ENCODE results near the gene DCAF11.

The DCAF11 gene

DNA sequence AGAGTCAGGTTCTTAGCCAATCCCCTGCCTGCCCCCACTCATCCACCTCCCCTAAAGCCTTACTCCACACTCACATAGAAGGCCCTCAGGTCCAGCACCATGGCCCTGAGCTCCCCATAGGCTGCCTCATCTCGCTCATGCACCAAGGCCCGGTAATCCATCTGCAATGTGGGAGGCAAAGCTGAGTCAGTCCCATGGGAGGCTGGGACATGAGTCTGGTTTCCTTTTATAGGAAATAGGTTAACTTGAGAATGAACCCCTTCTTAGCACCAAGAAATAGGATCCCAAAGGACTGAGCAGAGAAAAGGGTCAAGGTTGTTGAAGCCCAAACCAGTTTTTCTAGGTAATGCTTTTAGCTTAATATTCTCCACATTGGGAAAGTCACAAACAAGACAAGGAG is 28.9 kb downstream of the DCAF11 start:
- no peak overlapping the region for H3K4me3 ChIP-seq (ENCODE audit: low read depth, low read length)
- no peaks in the 10 kb centered on the region for H3K9me3 ChIP-seq (ENCODE audit: control insufficient read depth, insufficient read depth, low read depth, low read length)
- peaks cover 12 to 36% of the 10 kb centered on the region in 2 experiments for H3K36me3 ChIP-seq (ENCODE audit: control insufficient read depth in 2 of 2, insufficient read depth in 1 of 2, low read length in 2 of 2)
- H3K27ac ChIP-seq (ENCODE audit: extremely low read depth, low read depth, low read length), result no peak overlapping the region
- ChIA-PET CTCF (interaction anchor here (1.5 kb wide), 1 partner anchor 18 kb away, joined by 4 read pairs; the partner anchor contains the start of gene IRF9), POLR2A (interaction anchor here (0.8 kb wide), 1 partner anchor 29 kb away, joined by 4 read pairs; the partner anchor contains the start of genes DCAF11 and NRL)
- TF ChIP-seq GLIS1 (tag by site-specific recombination; IDR thresholded peaks at IDR 0.05) (peak; percentile 70), ZNF488 (tag by site-specific recombination; IDR thresholded peaks at IDR 0.05) (no peak)
- H3K4me1 ChIP-seq (ENCODE audit: control insufficient read depth, insufficient read depth, low read length), result peaks cover 12% of the 10 kb centered on the region

DNA sequence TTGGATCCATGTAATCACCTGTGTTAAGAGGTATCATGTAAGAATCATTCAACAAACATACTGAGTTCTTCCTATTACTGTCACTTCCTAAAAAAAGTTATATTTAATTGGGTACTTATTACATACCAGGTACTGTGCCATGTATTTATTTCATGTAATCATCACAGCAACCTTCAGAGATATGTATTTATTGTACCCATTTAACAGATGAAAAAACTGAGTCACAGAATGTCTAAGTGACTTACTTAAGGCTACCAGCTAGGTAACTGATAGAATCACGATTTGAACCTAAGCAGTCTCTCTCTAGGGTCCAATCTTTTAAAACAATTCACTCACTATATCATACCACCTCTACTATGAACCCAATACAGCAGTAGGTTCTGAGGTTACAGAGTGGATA is 29.9 kb downstream of the DCAF11 start:
- no peak for TF ChIP-seq ZNF221 (tag by site-specific recombination; IDR thresholded peaks at IDR 0.05; ENCODE audit: borderline replicate concordance)
- TF ChIP-seq ZNF837 (tag by site-specific recombination; IDR thresholded peaks at IDR 0.05), result no peak
- no peak for TF ChIP-seq ZNF433 (tag by site-specific recombination; IDR thresholded peaks at IDR 0.05; ENCODE audit: low read depth)

GRCh38 chr14:24145219-24145618 is 30.6 kb downstream of the DCAF11 start:
- no peak overlapping the region for H3K27ac ChIP-seq (ENCODE audit: extremely low read depth, low read depth, low read length)
- CTCF ChIA-PET, result interaction anchor here (0.6 to 1.4 kb wide), 3 partner anchors 8 to 132 kb away, joined by 3 to 5 read pairs (median 5); no protein-coding TSS in a partner anchor
- no peaks in the 10 kb centered on the region for H3K9me3 ChIP-seq (ENCODE audit: control insufficient read depth, insufficient read depth, low read depth, low read length)
- H3K36me3 ChIP-seq (ENCODE audit: control insufficient read depth in 2 of 2, insufficient read depth in 1 of 2, low read length in 2 of 2), result peaks cover 12 to 40% of the 10 kb centered on the region in 2 experiments
- H3K4me3 ChIP-seq (ENCODE audit: low read depth, low read length), result no peak overlapping the region
- POLR2A ChIA-PET, result interaction anchor here (0.5 to 3.8 kb wide), 8 partner anchors 8 to 51 kb away, joined by 3 to 79 read pairs (median 18); partner anchors contain the start of genes DCAF11, IRF9, NRL and PCK2
- peaks cover 8% of the 10 kb centered on the region for H3K4me1 ChIP-seq (ENCODE audit: control insufficient read depth, insufficient read depth, low read length)
- TF ChIP-seq, protein P1, sequence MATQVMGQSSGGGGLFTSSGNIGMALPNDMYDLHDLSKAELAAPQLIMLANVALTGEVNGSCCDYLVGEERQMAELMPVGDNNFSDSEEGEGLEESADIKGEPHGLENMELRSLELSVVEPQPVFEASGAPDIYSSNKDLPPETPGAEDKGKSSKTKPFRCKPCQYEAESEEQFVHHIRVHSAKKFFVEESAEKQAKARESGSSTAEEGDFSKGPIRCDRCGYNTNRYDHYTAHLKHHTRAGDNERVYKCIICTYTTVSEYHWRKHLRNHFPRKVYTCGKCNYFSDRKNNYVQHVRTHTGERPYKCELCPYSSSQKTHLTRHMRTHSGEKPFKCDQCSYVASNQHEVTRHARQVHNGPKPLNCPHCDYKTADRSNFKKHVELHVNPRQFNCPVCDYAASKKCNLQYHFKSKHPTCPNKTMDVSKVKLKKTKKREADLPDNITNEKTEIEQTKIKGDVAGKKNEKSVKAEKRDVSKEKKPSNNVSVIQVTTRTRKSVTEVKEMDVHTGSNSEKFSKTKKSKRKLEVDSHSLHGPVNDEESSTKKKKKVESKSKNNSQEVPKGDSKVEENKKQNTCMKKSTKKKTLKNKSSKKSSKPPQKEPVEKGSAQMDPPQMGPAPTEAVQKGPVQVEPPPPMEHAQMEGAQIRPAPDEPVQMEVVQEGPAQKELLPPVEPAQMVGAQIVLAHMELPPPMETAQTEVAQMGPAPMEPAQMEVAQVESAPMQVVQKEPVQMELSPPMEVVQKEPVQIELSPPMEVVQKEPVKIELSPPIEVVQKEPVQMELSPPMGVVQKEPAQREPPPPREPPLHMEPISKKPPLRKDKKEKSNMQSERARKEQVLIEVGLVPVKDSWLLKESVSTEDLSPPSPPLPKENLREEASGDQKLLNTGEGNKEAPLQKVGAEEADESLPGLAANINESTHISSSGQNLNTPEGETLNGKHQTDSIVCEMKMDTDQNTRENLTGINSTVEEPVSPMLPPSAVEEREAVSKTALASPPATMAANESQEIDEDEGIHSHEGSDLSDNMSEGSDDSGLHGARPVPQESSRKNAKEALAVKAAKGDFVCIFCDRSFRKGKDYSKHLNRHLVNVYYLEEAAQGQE (tag by site-specific recombination; IDR thresholded peaks at IDR 0.05), result no peak
- TF ChIP-seq ZNF747 (tag by site-specific recombination; IDR thresholded peaks at IDR 0.05), result no peak
- no peak for TF ChIP-seq ZNF701 (tag by site-specific recombination; IDR thresholded peaks at IDR 0.05)
- no peak for TF ChIP-seq ZBTB48 (tag by site-specific recombination; IDR thresholded peaks at IDR 0.05)
- TF ChIP-seq ZNF146 (tag by site-specific recombination; IDR thresholded peaks at IDR 0.05), result no peak
- TF ChIP-seq ZNF366 (tag by site-specific recombination; conservative IDR thresholded peaks at IDR 0.05), result no peak
- no peak for TF ChIP-seq ZNF514 (tag by site-specific recombination; IDR thresholded peaks at IDR 0.05)
- no peak for TF ChIP-seq ZFP3 (tag by site-specific recombination; IDR thresholded peaks at IDR 0.05; ENCODE audit: low read depth)
- TF ChIP-seq ZNF610 (tag by site-specific recombination; IDR thresholded peaks at IDR 0.05; ENCODE audit: borderline replicate concordance), result no peak
- TF ChIP-seq PRDM4 (tag by site-specific recombination; IDR thresholded peaks at IDR 0.05), result no peak
- no peak for TF ChIP-seq KLF10 (tag by site-specific recombination; IDR thresholded peaks at IDR 0.05)
- TF ChIP-seq ZSCAN16 (tag by site-specific recombination; IDR thresholded peaks at IDR 0.05), result no peak
- no peak for TF ChIP-seq ZNF26 (tag by site-specific recombination; IDR thresholded peaks at IDR 0.05)
- TF ChIP-seq ZNF585B (tag by site-specific recombination; IDR thresholded peaks at IDR 0.05), result no peak
- no peak for TF ChIP-seq KLF16 (tag by site-specific recombination; IDR thresholded peaks at IDR 0.05)
- no peak for TF ChIP-seq PBX3 (CRISPR knock-in tag; IDR thresholded peaks at IDR 0.05)
- no peak for TF ChIP-seq ZNF175 (tag by site-specific recombination; IDR thresholded peaks at IDR 0.05)

More for the DNA sequence above, 29.9 kb downstream of the DCAF11 start:
- H3K4me3 ChIP-seq (ENCODE audit: low read depth, low read length), result no peak overlapping the region
- H3K9me3 ChIP-seq (ENCODE audit: control insufficient read depth, insufficient read depth, low read depth, low read length), result no peaks in the 10 kb centered on the region
- POLR2A ChIA-PET, result interaction anchor here (3.3 kb wide), 1 partner anchor 29 kb away, joined by 60 read pairs; the partner anchor contains the start of genes DCAF11 and NRL
- peaks cover 13 to 35% of the 10 kb centered on the region in 2 experiments for H3K36me3 ChIP-seq (ENCODE audit: control insufficient read depth in 2 of 2, insufficient read depth in 1 of 2, low read length in 2 of 2)
- peaks cover 12% of the 10 kb centered on the region for H3K4me1 ChIP-seq (ENCODE audit: control insufficient read depth, insufficient read depth, low read length)
- CTCF ChIA-PET, result interaction anchor here (1.5 kb wide), 1 partner anchor 17 kb away, joined by 4 read pairs; the partner anchor contains the start of gene IRF9
- H3K27ac ChIP-seq (ENCODE audit: extremely low read depth, low read depth, low read length), result no peak overlapping the region
